ENCODE measurements around the gene PTPN13.

Gene PTPN13

DNA sequence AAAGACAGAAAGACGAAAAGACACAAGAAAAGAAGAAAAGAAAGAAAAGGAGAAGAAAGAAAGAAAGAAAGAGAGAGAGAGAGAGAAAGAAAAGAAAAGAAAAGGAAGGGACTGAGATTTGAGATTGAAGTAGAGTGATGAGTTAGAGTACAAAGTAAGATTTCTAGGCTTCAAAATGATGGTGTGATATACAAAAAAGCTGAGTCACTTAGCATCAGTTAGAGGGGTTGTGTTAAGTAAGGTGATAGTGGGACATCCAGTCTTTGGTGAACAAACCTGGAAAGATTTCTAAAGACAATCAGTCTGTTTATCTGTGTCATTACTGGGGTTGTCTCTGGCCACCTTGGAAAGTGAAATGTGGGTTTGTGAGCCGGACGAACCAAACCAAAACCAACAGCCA is 241.6 kb downstream of the PTPN13 start:
- TF ChIP-seq, protein P1, sequence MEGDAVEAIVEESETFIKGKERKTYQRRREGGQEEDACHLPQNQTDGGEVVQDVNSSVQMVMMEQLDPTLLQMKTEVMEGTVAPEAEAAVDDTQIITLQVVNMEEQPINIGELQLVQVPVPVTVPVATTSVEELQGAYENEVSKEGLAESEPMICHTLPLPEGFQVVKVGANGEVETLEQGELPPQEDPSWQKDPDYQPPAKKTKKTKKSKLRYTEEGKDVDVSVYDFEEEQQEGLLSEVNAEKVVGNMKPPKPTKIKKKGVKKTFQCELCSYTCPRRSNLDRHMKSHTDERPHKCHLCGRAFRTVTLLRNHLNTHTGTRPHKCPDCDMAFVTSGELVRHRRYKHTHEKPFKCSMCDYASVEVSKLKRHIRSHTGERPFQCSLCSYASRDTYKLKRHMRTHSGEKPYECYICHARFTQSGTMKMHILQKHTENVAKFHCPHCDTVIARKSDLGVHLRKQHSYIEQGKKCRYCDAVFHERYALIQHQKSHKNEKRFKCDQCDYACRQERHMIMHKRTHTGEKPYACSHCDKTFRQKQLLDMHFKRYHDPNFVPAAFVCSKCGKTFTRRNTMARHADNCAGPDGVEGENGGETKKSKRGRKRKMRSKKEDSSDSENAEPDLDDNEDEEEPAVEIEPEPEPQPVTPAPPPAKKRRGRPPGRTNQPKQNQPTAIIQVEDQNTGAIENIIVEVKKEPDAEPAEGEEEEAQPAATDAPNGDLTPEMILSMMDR (IDR thresholded peaks at IDR 0.05; ENCODE audit: low read depth, low read length) = no peak
- DNase-seq (ENCODE audit: extremely low read depth, low read depth) = no peak

DNA sequence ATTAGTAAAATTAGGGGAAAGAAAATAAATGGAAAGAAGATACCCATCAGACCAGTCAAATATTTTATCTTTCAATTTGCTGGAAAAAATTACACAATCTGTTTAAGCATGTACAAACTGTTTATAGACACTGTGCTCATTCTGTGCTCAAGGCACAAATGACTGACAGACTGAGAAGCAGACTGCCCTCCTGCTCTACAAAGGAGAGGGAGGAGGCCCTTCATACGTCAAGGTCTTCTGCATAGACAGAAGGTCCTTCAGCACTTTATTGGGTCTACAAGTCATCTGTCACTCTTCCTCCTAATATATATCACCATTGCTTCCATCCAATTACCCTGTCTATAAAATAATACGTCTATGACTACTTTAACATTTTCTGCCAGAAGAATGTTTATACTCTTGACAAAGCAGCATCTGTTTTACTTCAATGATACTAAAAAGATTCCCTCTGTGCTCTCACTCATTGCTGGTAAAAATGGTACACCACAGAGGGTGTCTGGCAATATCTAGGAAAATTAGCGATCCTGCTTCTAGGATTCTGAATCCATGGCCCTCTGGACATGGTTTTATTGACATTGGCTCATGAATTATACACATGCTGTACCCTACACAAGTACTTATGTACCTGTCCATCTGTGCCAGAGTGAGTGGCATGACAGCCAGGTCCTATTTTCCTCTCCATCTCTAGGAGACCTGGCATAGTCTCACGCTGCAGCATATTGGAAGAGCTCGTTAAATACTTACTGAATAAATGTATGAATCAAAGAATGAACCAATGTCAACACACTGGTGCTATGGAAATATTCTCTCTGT is 243.8 kb downstream of the PTPN13 start:
- TF ChIP-seq, protein P1 (IDR thresholded peaks at IDR 0.05; ENCODE audit: low read depth, low read length) = no peak
- DNase-seq (ENCODE audit: extremely low read depth, low read depth) = no peak

DNA sequence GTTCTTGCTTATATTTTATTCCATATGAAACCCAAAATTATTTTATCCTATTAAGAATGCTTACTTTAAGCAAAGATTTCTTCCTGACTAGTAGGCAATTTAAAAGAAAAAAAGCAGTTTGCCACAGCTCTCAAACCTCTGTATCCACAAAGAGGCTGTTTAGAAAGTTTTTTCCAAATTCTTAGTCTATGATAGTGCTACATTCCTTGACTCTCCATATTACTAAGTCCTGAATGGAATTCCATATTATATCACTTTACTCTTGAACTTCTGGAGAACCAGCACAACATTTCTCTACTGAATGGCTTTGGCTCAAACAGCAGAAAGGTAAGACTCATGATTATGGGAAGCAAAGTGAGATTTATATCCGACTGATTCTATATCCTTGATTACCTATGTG is 246.7 kb downstream of the PTPN13 start:
- TF ChIP-seq, protein P1 (IDR thresholded peaks at IDR 0.05; ENCODE audit: low read depth, low read length) = no peak
- no peak for DNase-seq (ENCODE audit: extremely low read depth, low read depth)

DNA sequence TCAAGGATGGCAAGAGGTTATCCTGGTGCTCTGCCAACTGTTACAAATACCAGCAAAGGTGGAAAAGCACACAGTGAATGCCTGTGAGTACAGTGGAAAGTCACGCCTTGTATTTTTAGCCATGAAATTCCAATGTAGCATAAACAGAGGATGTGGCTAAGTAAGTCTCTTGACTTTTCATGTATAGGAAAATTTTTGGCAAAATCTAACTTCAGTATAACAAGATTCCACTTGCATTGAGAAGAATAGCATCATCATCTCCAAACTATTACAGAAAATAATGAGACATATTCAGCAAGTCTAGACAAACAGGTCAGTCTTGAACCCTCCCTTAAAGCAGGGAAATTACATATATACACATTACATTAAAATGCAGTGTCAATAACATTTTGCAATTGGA is 247.2 kb downstream of the PTPN13 start:
- no peak for DNase-seq (ENCODE audit: extremely low read depth, low read depth)
- TF ChIP-seq, protein P1 (IDR thresholded peaks at IDR 0.05; ENCODE audit: low read depth, low read length) = no peak

DNA sequence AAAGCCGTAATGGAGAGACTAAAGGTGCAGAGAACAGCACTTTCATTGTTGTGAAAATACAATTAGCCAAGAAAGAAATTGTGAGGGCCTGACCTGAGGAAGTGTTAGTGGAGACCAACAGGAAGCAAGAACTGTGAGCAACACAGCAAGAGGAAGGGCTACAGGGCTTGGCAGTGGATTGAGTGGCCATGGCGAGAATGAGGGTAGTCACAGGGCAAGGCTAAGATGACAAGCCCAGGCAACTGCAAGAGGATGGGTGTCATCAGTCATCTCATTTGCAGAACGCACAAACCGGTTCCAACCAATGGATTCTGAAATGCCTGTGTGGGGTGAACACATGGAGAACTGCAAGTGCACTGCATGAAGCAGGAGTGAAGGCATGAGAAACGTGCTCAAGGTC is 251.5 kb downstream of the PTPN13 start:
- TF ChIP-seq, protein P1 (IDR thresholded peaks at IDR 0.05; ENCODE audit: low read depth, low read length) = no peak
- DNase-seq (ENCODE audit: extremely low read depth, low read depth) = no peak

DNA sequence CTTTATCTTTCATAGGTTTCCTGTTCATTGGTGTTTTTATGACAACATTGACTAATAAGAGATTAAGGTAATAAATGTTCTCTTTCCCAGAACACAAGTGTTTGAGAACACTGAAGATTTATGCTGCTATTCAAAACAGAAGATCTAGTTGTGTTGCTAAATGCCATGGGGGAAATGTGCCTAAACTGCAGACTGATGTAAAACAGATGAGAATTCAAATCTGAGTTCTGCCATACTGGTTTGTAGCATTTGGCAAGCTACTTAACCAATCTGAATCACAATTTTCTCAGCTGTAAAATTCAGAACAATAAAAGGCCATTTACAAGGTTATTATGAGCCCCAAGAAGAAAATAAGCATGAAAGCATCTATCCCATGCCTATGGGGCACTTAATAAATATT is 252.8 kb downstream of the PTPN13 start:
- TF ChIP-seq, protein P1 (IDR thresholded peaks at IDR 0.05; ENCODE audit: low read depth, low read length) = no peak
- no peak for DNase-seq (ENCODE audit: extremely low read depth, low read depth)

DNA sequence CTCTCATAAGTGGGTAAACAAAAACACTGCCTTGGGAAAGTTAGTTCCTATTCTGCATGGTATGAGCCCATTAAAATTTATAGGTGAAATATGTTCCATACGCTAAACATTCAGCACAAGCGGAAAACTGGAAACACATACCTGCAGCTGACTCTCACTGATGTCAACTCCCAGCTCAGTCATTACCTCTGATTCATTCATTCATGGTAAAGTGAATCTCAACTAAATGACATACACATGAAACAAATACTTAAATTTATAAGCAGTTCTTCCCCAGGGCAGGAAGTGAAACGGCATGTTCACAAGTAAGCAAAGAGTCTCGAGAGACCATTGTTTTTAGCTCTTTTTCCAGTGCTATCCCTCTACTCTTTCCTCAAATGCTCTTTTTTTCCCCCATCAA is 253.5 kb downstream of the PTPN13 start:
- TF ChIP-seq, protein P1 (IDR thresholded peaks at IDR 0.05; ENCODE audit: low read depth, low read length) = no peak
- no peak for DNase-seq (ENCODE audit: extremely low read depth, low read depth)
